RWPE2 (cell line): ENCODE data around the gene MINDY4.

Experiments used
- ATAC-seq: fragments of 200-7000 bp; cut with Tn5 transposase; 3 replicates; pipeline ENCODE4 v1.9.1; 2021; ENCODE audit warnings: low read depth
- DNase-seq: peaks from one replicate; pipeline ENCODE4 v3.0.0-alpha.2; 2020; ENCODE audit warnings: low spot score
- H3K27ac ChIP-seq: fragments of 450-650 bp; 2 replicates; pipeline ENCODE4 v1.5.1; 2017; ENCODE audit warnings: mild to moderate bottlenecking; ENCODE audit not compliant: poor library complexity, severe bottlenecking
- H3K27me3 ChIP-seq: fragments of 250-450 bp; sonication (Bioruptor Pico); 2 replicates; pipeline ENCODE4 v1.5.1; 2021; ENCODE audit warnings: mild to moderate bottlenecking, moderate library complexity; ENCODE audit not compliant: insufficient read depth, poor library complexity, severe bottlenecking
- H3K36me3 ChIP-seq: fragments of 250-450 bp; sonication (Bioruptor Pico); 2 replicates; pipeline ENCODE4 v1.5.1; 2020; ENCODE audit warnings: low read depth, mild to moderate bottlenecking, moderate library complexity
- H3K4me1 ChIP-seq: fragments of 250-450 bp; sonication (Bioruptor Pico); 2 replicates; pipeline ENCODE4 v1.5.1; 2021; ENCODE audit warnings: mild to moderate bottlenecking, moderate library complexity; ENCODE audit not compliant: insufficient read depth, poor library complexity, severe bottlenecking
- H3K4me3 ChIP-seq: fragments of 250-450 bp; sonication (Bioruptor Pico); 2 replicates; pipeline ENCODE4 v1.5.1; 2021; ENCODE audit warnings: mild to moderate bottlenecking, moderate library complexity; ENCODE audit not compliant: severe bottlenecking
- H3K9me3 ChIP-seq: fragments of 250-450 bp; sonication (Bioruptor Pico); 2 replicates; pipeline ENCODE4 v1.5.1; 2021; ENCODE audit warnings: mild to moderate bottlenecking, moderate library complexity; ENCODE audit not compliant: severe bottlenecking
- CTCF ChIP-seq: fragments of 450-650 bp; IDR thresholded peaks from one replicate; pipeline ENCODE4 v1.5.1; 2017; ENCODE audit warnings: mild to moderate bottlenecking, moderate library complexity; ENCODE audit not compliant: poor library complexity, severe bottlenecking

The MINDY4 gene

GRCh38 chr7:30894009-30894408 lies 122.8 kb downstream of the MINDY4 start:
- no peak for TF ChIP-seq CTCF
- Histone ChIP-seq H3K36me3 (no peaks in the 10 kb centered on the region), H3K27me3 (peaks cover 5% of the 10 kb centered on the region), H3K9me3 (no peaks in the 10 kb centered on the region), H3K4me3 (no peak overlapping the region), H3K27ac (no peak overlapping the region), H3K4me1 (no peaks in the 10 kb centered on the region)
- ATAC-seq (no peak), DNase-seq (no peak)

- Histone ChIP-seq H3K4me3 (no peak overlapping the region), H3K27ac (no peak overlapping the region), H3K36me3 (no peaks in the 10 kb centered on the region), H3K9me3 (no peaks in the 10 kb centered on the region), H3K27me3 (peaks cover 1% of the 10 kb centered on the region), H3K4me1 (no peaks in the 10 kb centered on the region)
- no peak for TF ChIP-seq CTCF
- ATAC-seq: no peak
- DNase-seq: no peak
Observed at GRCh38 chr7:30894866-30895605, 123.8 kb downstream of the MINDY4 start.

- ATAC-seq (no peak), DNase-seq (no peak)
- Histone ChIP-seq H3K4me1 (no peaks in the 10 kb centered on the region), H3K27me3 (no peaks in the 10 kb centered on the region), H3K4me3 (no peak overlapping the region), H3K9me3 (no peaks in the 10 kb centered on the region), H3K27ac (no peak overlapping the region), H3K36me3 (no peaks in the 10 kb centered on the region)
- no peak for TF ChIP-seq CTCF
Observed at GRCh38 chr7:30896036-30896435, 124.8 kb downstream of the MINDY4 start.

- Histone ChIP-seq H3K9me3 (no peaks in the 10 kb centered on the region), H3K4me3 (no peak overlapping the region), H3K4me1 (no peaks in the 10 kb centered on the region), H3K36me3 (no peaks in the 10 kb centered on the region), H3K27ac (no peak overlapping the region), H3K27me3 (no peaks in the 10 kb centered on the region)
- DNase-seq: no peak
- no peak; the same call in 2 of the 3 replicates for ATAC-seq
- no peak for TF ChIP-seq CTCF
Observed at GRCh38 chr7:30896783-30897637, 125.8 kb downstream of the MINDY4 start.
